CD4-positive, alpha-beta T cell treated with Interleukin-10 for 1 hour (primary cell): ENCODE data around the gene DIP2C.
"Not testable (repeated sequence)": the region's sequence is repeated elsewhere in the genome, so short reads cannot be mapped to it uniquely, and the experiment has no call there.

ENCODE experiments used
- DNase-seq: peaks from one replicate; pipeline ENCODE4 v3.0.0-alpha.2; 2020

DIP2C gene

DNA sequence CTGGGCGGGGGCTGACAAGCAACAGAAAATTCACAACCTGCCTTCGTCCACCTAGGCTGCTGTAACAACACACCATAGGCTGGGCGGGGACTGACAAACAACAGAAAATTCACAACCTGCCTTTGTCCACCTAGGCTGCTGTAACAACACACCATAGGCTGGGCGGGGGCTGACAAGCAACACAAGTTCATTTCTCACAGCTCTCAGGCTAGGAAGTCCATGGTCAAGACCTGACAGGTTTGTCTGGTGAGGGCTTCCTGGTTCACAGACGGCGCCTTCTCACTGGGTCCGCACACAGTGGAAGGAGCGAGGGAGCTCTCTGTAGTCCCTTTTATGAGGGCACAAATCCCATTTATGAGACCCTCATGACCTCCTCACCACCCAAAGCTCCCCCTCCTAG, 52.2 kb downstream of the DIP2C start:
- DNase-seq: no peak

DNA sequence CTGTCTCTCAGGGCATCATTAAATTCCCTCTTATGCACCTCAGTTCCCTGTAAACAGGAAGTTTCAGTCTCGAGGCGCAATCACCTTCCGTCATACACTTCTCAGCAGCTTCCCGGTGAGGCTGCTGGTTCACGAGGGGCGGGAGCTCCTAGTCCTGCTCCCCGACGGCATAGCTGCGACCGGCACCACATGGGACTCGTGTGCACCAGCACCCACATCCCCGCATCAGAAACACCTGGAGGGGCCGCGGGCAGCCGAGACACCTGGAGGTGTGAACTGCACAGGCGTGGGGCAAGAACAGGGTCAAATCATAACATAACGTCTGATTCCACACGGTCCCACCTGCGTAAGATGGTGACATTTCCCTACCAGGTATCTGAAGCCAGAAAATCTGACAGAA, 52.7 kb downstream of the DIP2C start:
- no peak for DNase-seq

- no peak for DNase-seq
These were observed 53.3 kb downstream of the DIP2C start for GRCh38 chr10:636016-636730.

DNA sequence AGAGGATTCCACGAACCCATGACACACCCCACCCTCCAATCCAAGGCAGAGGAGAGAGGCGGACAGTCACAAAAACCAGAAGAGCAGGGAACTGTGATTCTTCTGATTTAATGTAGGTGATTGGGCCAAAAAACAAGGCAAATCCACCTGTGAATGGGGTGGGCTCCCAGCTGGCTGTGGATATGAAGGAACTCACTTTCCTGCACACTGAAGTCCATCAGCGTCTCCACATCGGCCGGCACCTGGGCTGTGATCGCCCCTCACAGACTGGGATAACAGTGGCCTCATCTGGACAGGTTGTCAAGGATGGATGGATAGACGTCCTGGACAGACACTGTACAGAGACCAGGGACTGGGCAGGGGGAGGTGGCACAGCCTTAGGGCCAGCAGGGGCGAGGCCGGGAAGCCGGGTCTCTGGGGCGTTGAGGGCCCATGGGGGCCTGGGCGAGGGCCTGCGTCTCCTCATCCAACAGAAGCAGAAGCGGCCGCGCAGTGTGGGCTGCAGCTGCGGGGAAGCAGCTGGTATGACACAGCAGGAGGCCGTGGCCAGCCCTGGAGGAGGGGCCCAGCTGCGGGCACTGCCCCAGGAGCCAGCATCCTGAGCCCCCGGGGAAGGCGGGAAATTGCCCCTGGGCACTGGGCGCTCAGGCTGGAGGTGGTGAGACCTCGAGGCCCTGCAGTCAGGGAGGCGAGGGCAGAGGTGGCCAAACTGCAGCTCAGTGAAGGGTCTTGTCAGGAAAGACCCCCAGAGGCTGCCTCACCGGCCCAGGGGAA, 54.2 kb downstream of the DIP2C start:
- no peak for DNase-seq

DNA sequence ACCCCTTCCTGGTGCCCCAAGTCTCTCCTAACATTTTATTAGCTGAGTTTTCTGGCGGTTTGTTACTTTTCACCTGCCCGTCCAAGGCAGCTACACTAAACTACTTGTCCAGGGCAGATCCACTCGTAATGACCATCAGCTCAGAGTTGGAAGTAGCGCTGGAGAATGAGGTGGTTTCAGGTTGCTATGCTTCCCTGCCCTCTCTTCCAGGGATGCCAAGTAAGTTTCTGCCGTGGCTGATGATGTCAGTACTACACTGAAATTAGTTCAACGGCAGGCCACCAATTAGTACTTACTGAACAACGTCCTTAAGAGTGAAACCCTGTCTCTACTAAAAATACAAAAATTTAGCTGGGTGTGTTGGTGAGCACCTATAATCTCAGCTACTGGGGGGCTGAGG, 55.2 kb downstream of the DIP2C start:
- DNase-seq: no peak

- no peak for DNase-seq
These were observed 55.9 kb downstream of the DIP2C start for GRCh38 chr10:633279-634245.

DNA sequence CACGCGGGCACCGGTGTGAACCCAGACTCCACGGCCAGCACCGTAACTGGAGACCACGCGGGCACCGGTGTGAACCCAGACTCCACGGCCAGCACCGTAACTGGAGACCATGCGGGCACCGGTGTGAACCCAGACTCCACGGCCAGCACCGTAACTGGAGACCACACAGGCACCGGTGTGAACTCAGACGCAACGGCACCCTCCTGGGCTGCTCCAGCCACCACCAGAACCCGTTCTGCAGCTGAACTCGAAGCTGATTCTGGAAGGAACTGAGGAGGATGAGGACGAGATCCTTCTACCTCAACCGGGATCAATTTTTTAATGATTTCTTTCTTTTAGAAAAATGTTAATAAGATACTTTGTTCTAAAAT, 56.7 kb downstream of the DIP2C start:
- not testable (repeated sequence) for DNase-seq

DNA sequence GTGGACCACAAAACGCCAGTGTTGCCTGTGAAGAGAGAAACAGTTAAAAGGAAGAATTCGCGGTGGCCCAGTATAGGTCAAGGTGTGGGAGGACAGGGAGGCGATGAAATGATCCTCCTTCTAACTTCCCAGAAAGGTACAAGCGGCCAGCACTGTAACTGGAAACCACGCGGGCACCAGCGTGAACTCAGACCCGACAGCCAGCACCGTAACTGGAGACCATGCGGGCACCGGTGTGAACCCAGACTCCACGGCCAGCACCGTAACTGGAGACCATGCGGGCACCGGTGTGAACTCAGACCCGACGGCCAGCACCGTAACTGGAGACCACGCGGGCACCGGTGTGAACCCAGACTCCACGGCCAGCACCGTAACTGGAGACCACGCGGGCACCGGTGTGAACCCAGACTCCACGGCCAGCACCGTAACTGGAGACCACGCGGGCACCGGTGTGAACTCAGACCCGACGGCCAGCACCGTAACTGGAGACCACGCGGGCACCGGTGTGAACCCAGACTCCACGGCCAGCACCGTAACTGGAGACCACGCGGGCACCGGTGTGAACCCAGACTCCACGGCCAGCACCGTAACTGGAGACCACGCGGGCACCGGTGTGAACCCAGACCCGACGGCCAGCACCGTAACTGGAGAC, 57.2 kb downstream of the DIP2C start:
- not testable (repeated sequence) for DNase-seq

- DNase-seq: no peak
These were observed 58.2 kb downstream of the DIP2C start for GRCh38 chr10:631266-631665.

- no peak for DNase-seq
These were observed 58.8 kb downstream of the DIP2C start for GRCh38 chr10:630581-631073.

DNA sequence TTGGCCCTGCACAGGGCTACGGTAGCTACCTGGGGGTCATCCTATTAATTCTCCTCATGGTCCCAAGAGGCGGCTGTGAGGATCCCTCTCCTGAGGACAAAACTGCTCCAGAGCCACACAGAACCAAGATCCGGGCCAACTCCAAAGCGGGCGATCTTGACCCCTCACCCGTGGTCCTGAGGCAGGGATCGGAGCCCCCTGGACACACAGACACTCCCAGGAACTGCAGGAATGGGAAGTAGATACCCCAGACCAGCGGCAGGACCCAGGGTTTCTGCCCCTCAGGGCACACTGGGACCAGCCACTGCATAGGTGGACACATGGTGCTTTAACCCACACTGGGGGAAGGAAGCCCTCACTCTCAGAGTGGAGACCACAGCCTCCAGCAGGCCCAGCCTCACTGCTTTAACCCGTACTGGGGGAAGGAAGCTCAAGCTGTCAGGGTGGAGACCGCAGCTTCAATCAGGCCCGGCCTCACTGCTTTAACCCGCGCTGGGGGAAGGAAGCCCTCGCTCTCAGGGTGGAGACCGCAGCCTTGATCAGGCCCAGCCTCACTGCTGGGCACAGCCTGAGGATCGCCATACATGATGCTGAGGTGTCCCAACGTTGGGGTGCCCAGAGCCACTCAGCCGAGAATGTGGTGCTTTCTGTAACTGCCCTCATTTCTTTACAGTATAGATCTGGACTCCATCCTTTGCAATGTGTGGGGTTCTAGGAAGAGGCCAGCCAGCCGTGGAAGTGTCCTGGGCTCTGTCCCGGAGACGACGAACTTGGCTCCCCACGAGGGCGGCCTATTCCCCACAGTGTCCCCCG, 60.1 kb downstream of the DIP2C start:
- no peak for DNase-seq

DNA sequence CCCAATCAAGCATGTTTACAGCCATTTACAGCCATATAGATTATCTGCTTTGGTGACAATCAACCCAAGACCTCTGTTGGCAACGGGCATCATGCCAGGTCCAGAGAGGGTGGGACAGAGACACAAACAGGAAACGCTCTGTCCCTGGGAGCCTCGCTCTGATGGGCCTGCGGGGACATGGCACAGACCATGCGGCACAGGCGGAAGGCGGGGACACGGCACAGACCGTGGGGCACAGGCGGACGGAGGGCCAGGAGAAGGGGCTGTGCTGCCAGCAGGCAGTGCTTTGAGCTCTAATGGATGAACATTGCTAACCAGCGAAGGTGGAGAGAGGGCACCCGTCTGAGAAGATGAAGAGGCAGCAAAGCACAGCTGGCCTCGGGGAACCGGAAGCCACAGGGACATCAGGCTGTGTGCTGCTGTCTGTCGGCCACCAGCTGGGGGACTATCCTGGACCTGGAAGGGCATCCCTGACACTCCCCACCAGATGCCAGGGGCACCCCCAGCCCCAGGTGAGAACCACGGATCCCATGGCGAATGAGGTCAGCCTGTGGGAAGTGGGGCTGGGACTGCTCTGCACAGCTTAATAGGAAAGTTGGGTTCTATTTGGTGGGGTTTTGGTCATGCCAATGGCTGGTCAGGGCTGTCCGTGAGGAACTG, 61.0 kb downstream of the DIP2C start:
- DNase-seq: no peak

- no peak for DNase-seq
These were observed 62.2 kb downstream of the DIP2C start for GRCh38 chr10:627032-627992.

- no peak for DNase-seq
These were observed 63.4 kb downstream of the DIP2C start for GRCh38 chr10:625751-626711.

DNA sequence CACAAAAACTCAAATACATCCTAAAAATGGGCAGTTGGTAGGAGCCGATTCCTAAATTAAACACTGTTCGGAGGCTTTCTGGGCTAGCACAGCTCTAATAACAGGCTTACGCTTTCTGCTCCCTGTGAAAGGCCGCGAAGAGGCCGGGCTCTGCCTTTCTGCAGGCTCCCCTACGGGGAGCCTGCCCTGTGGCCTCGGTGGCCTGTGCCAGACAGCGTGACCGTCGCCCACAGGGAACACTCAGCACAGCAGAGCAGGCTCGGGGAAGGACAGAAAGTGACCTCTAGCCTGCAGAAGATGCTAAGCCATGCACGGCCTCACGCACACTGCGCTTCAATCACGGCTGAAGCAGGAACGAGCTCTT, 64.2 kb downstream of the DIP2C start:
- DNase-seq: no peak

DNA sequence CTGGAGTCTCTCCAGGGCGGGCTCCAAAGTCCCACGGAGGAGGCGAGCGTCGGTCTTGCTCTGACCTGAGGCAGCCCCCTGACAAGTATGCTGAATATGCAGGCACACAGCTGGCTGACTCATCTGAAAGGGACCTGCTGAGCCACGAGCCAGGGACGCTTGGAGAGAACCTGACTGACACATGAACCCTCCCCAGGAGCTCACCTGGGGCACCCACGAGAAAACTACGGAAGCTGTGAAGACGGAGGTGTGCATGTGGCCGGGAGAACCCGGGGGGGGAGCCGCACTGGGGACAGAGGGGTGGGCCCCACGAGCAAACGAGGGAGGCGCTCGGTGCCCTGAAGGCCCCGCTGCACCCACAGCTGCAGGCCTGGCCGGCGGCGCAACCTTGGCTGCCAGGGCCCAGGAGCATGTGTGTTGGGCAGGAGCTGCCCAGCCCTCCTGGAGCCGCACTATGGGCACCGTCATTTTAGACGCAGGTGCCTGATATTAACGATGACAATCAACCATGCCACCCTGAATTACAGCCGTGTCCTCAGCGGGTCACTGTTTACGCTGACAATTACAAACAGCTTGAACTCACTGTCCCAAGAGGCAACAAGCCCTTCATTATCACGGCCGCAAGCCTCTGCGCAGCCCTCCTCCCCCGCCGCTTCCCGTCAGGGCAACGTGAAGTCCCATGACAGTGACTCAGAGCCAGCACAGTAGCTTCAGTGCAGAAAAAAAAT, 64.7 kb downstream of the DIP2C start:
- no peak for DNase-seq

GRCh38 chr10:624312-624604, 65.2 kb downstream of the DIP2C start:
- no peak for DNase-seq
